ENCODE results near the gene RELT.
A peak's percentile ranks its signal among the peaks of the same experiment; 100 is the strongest.
"Not testable (repeated sequence)": the region's sequence is repeated elsewhere in the genome, so short reads cannot be mapped to it uniquely, and the experiment has no call there.

Gene RELT

GRCh38 chr11:73404506-73405145, 28.4 kb downstream of the RELT start:
- peak; percentile 3 for DNase-seq

GRCh38 chr11:73405146-73405510, 28.9 kb downstream of the RELT start:
- DNase-seq = no peak

GRCh38 chr11:73406131-73406530, 29.9 kb downstream of the RELT start:
- peak; percentile 3 for DNase-seq

GRCh38 chr11:73406619-73407018, 30.4 kb downstream of the RELT start:
- DNase-seq = peak; percentile 3

GRCh38 chr11:73409431-73409830, 33.2 kb downstream of the RELT start:
- DNase-seq = no peak

- no peak for DNase-seq
Measured at GRCh38 chr11:73410627-73411026, 34.4 kb downstream of the RELT start.

GRCh38 chr11:73411031-73411430, 34.8 kb downstream of the RELT start:
- DNase-seq = no peak

GRCh38 chr11:73412308-73412707, 36.1 kb downstream of the RELT start:
- no peak for DNase-seq

GRCh38 chr11:73413256-73413655, 37.1 kb downstream of the RELT start:
- DNase-seq = no peak

- DNase-seq = no peak
Measured at GRCh38 chr11:73414977-73415651, 38.9 kb downstream of the RELT start.

- no peak for DNase-seq
Measured at GRCh38 chr11:73415854-73416615, 39.8 kb downstream of the RELT start.

GRCh38 chr11:73416786-73417185, 40.6 kb downstream of the RELT start:
- DNase-seq = no peak

GRCh38 chr11:73420136-73420535, 43.9 kb downstream of the RELT start:
- DNase-seq = no peak

- no peak for DNase-seq
Measured at GRCh38 chr11:73422886-73423285, 46.7 kb downstream of the RELT start.

- no peak for DNase-seq
Measured at GRCh38 chr11:73423506-73423905, 47.3 kb downstream of the RELT start.

GRCh38 chr11:73425108-73425507, 48.9 kb downstream of the RELT start:
- DNase-seq = no peak

GRCh38 chr11:73426219-73426850, 50.1 kb downstream of the RELT start:
- no peak for DNase-seq

- DNase-seq = no peak
Measured at GRCh38 chr11:73428227-73428626, 52.0 kb downstream of the RELT start.

GRCh38 chr11:73428699-73429098, 52.5 kb downstream of the RELT start:
- no peak for DNase-seq

- DNase-seq = no peak
Measured at GRCh38 chr11:73429121-73429750, 53.0 kb downstream of the RELT start.

GRCh38 chr11:73430326-73430725, 54.1 kb downstream of the RELT start:
- DNase-seq = no peak

- no peak for DNase-seq
Measured at GRCh38 chr11:73431396-73431795, 55.2 kb downstream of the RELT start.

GRCh38 chr11:73436859-73437258, 60.7 kb downstream of the RELT start:
- DNase-seq = not testable (repeated sequence)

All from CD4-positive, alpha-beta T cell treated with Interleukin-10 for 1 hour (primary cell).